Activated B cell treated with CpG ODN at 0.5 μM for 24 hours (primary cell): Measurements from ENCODE around the gene HOXD3. TPM values are rescaled to one million over a fixed set of nuclear protein-coding genes. Genes with fewer than 3 reads are reported as not detected.

Experiments used
- ATAC-seq: fragments of 200-7000 bp; cut with Tn5 transposase; one replicate; pipeline ENCODE4 v1.10.0; 2021; ENCODE audit warnings: low read depth, mild to moderate bottlenecking, moderate library complexity
- CTCF ChIA-PET: fragments of 350-600 bp; sonication (Branson Sonifier 250); formaldehyde crosslinking; loops from one replicate; lab custom pipeline; 2021; ENCODE audit warnings: antibody characterized with exemption; lab: Charles Lee
- POLR2A ChIA-PET: fragments of 350-600 bp; sonication (Branson Sonifier 250); formaldehyde crosslinking; loops from one replicate; lab custom pipeline; 2021; ENCODE audit warnings: antibody characterized with exemption; lab: Charles Lee
- DNase-seq: peaks from one replicate; pipeline ENCODE4 v3.0.0; 2022
- H3K27ac Mint-ChIP-seq: one replicate; pipeline ENCODE4 v1.8.0; 2020; ENCODE audit warnings: mixed read lengths
- H3K27me3 Mint-ChIP-seq: one replicate; pipeline ENCODE4 v1.8.0; 2021; ENCODE audit warnings: mixed read lengths
- H3K36me3 Mint-ChIP-seq: one replicate; pipeline ENCODE4 v1.8.0; 2021; ENCODE audit warnings: low read depth, mixed read lengths
- H3K4me1 Mint-ChIP-seq: one replicate; pipeline ENCODE4 v1.8.0; 2021; ENCODE audit warnings: mixed read lengths
- H3K4me3 Mint-ChIP-seq: one replicate; pipeline ENCODE4 v1.8.0; 2020; ENCODE audit warnings: mild to moderate bottlenecking, mixed read lengths
- H3K9me3 Mint-ChIP-seq: one replicate; pipeline ENCODE4 v1.8.0; 2020; ENCODE audit warnings: mixed read lengths
- intact Hi-C: fragments of 100-400 bp; cut with micrococcal nuclease; formaldehyde crosslinking; loops from one replicate; pipeline ENCODE4 v1.15.1; 2024
- total RNA-seq: library from RNA; stranded (reverse); gene quantifications from 2 replicates; pipeline ENCODE4 v1.2.3, GENCODE V29; 2022
- TF ChIP-seq, protein P1 (sequence below): fragments of 200-600 bp; IDR thresholded peaks from one replicate; pipeline ENCODE4 v1.8.0; 2022; ENCODE audit warnings: antibody characterized with exemption, mild to moderate bottlenecking

Gene HOXD3
- total RNA-seq, 1 donor from 2014 or later = not detected

DNA sequence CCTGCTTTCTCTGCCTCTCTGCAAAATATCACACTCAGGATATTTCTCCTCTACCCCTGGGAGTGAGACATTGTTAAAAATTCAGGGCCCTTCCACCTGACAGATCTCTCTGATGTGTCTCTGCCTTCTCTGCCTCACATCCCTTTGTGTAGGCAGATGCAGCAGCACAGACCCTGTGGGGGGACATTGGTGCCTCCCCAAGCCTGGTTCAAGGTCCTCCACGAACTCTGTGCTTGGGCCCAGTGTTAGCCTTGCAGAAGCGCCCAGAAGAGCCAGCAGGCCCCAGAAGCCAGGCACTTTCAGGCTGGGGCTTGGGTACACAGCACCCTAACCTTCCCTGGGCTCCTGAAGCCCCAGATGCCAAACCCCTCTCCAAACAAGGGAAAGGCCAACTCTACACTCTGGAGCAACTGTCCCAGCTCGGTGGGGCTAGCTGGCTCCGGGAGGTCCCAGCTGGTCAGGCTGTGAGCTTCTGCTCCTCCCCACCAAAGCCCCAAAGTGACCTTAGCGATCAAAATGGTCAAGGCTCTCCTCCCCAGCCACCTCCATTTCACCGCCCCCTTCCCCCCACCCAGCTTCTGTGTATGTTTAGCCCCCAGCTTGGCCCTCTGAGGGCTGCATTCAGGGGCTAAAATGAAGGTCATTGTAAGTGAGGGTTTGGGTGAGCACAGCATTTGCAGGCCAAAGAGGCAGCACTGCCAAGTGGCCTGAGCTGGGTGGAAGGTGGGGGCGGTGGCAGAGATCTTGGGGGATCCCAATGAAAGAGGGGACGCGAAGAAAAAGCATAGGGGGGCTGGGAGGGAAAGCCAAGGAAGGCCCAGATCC, 31.9 kb upstream of the HOXD3 start:
- H3K4me3 Mint-ChIP-seq = no peak overlapping the region
- CTCF ChIA-PET = interaction anchor here (3.5 to 4.7 kb wide), 4 partner anchors 330 to 1023 kb away, joined by 24 to 94 read pairs (median 57); no protein-coding TSS in a partner anchor
- peaks cover 22% of the 10 kb centered on the region for H3K4me1 Mint-ChIP-seq
- H3K9me3 Mint-ChIP-seq = no peaks in the 10 kb centered on the region
- ATAC-seq (no peak), DNase-seq (no peak)
- H3K36me3 Mint-ChIP-seq = no peaks in the 10 kb centered on the region
- POLR2A ChIA-PET = no interaction called here
- intact Hi-C loops = loop anchor here (5.0 kb wide), 1 partner anchor 1292 kb away; no protein-coding TSS in a partner anchor
- H3K27me3 Mint-ChIP-seq = peaks cover 62% of the 10 kb centered on the region
- TF ChIP-seq, protein P1, sequence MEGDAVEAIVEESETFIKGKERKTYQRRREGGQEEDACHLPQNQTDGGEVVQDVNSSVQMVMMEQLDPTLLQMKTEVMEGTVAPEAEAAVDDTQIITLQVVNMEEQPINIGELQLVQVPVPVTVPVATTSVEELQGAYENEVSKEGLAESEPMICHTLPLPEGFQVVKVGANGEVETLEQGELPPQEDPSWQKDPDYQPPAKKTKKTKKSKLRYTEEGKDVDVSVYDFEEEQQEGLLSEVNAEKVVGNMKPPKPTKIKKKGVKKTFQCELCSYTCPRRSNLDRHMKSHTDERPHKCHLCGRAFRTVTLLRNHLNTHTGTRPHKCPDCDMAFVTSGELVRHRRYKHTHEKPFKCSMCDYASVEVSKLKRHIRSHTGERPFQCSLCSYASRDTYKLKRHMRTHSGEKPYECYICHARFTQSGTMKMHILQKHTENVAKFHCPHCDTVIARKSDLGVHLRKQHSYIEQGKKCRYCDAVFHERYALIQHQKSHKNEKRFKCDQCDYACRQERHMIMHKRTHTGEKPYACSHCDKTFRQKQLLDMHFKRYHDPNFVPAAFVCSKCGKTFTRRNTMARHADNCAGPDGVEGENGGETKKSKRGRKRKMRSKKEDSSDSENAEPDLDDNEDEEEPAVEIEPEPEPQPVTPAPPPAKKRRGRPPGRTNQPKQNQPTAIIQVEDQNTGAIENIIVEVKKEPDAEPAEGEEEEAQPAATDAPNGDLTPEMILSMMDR = no peak
- H3K27ac Mint-ChIP-seq = no peak overlapping the region

DNA sequence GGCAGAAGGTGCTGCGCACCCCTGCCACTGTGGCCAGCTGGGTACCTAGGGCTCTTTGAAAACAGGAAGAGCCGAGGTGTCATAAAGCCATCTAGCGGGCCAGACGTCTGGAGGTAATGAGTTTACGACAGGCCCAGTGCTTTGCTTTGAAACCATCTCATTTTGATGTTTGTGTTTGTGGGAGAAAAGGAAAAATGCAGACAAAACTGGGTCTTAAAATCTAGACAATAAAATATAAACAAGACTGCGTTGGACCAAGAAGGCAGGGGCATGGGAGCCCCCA, 31.4 kb upstream of the HOXD3 start:
- Mint-ChIP-seq H3K4me1 (peaks cover 24% of the 10 kb centered on the region), H3K36me3 (no peaks in the 10 kb centered on the region), H3K4me3 (no peak overlapping the region), H3K27ac (no peak overlapping the region), H3K9me3 (no peaks in the 10 kb centered on the region), H3K27me3 (peaks cover 57% of the 10 kb centered on the region)
- CTCF ChIA-PET = interaction anchor here (3.5 to 4.7 kb wide), 4 partner anchors 329 to 1023 kb away, joined by 24 to 94 read pairs (median 57); no protein-coding TSS in a partner anchor
- TF ChIP-seq, protein P1 = no peak
- intact Hi-C loops = loop anchor here (2.0 to 5.0 kb wide), 2 partner anchors 37 to 1292 kb away; no protein-coding TSS in a partner anchor
- POLR2A ChIA-PET = no interaction called here
- ATAC-seq (no peak), DNase-seq (no peak)

DNA sequence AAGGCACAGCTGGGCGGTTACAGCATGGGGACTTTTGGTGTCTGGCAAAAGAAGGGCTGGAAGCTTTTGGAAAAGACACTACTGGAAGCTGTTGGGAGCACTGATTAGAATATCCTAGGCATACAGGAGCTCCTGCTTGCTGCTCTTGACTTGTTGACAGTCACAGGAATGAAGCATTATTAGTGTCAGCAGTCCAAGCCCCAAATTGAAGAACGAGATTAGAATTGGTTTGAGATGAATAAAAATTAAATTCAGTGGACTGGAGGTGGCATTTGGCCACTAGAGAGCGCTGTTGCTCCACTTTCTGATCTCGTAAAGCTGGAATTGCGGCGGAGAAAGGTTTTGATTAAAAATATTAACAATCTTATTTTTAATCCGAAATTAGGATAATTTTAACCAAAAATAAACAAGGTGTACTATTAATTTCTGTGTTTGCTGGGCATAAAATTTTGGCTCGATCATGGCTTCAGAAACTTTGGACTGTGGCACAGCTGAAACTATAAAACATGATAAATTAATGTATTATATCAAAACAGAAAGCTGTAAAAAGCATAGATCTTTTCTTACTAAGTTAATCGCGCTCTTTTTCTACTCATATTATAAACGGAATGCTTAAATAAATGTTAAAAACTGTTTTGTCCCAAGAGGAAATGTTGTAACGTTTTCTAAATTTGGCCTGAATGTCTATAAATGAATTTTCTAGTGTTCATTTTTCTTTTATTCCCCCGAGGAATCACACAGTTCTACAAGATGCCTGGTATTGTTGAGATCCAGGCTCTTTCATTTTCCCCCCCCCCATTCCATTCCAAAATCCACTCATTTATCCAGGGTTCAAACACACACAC, 30.0 kb upstream of the HOXD3 start:
- Mint-ChIP-seq H3K9me3 (no peaks in the 10 kb centered on the region), H3K36me3 (no peaks in the 10 kb centered on the region), H3K27me3 (peaks cover 63% of the 10 kb centered on the region), H3K27ac (no peak overlapping the region), H3K4me1 (peaks cover 32% of the 10 kb centered on the region), H3K4me3 (no peak overlapping the region)
- DNase-seq (peak; percentile 42), ATAC-seq (no peak)
- intact Hi-C loops = loop anchor here (1.0 to 5.0 kb wide), 9 partner anchors 36 to 1290 kb away; no protein-coding TSS in a partner anchor
- ChIA-PET CTCF (interaction anchor here (0.5 to 4.7 kb wide), 26 partner anchors 9 to 1193 kb away, joined by 3 to 94 read pairs (median 4); no protein-coding TSS in a partner anchor), POLR2A (no interaction called here)
- TF ChIP-seq, protein P1 = peak; percentile 61

DNA sequence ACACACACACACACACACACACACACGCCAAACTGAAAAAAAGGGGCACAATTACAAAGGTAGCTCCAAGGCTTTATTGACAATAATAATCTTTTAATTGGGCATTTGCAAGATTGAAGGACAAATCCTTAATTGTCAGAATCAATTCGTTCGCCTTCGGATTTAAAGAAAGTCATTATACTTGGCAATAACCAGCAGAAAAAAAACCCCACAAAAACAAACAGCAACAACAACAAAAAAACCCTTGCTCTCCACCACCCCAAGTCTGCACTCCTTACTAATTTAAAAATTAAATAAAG, 29.4 kb upstream of the HOXD3 start:
- ATAC-seq (no peak), DNase-seq (no peak)
- ChIA-PET POLR2A (no interaction called here), CTCF (interaction anchor here (0.6 to 4.7 kb wide), 17 partner anchors 8 to 1192 kb away, joined by 3 to 94 read pairs (median 7); no protein-coding TSS in a partner anchor)
- intact Hi-C loops = loop anchor here (1.0 to 5.0 kb wide), 10 partner anchors 35 to 1635 kb away; no protein-coding TSS in a partner anchor
- Mint-ChIP-seq H3K9me3 (no peaks in the 10 kb centered on the region), H3K4me1 (peaks cover 34% of the 10 kb centered on the region), H3K27me3 (peaks cover 66% of the 10 kb centered on the region), H3K4me3 (no peak overlapping the region), H3K36me3 (no peaks in the 10 kb centered on the region), H3K27ac (no peak overlapping the region)
- TF ChIP-seq, protein P1 = no peak
